ENCODE measurements around the gene ARRDC1.
A peak's percentile ranks its signal among the peaks of the same experiment; 100 is the strongest.
"Not testable (repeated sequence)": the region's sequence is repeated elsewhere in the genome, so short reads cannot be mapped to it uniquely, and the experiment has no call there.

The ARRDC1 gene

GRCh38 chr9:137614631-137615386 lies 9.3 kb downstream of the ARRDC1 start:
- no peak for DNase-seq

- no peak for DNase-seq
Measured at GRCh38 chr9:137615387-137615871, 9.9 kb downstream of the ARRDC1 start.

- DNase-seq: peak; percentile 38
Measured at GRCh38 chr9:137618105-137619067, 12.9 kb downstream of the ARRDC1 start, which contains the start of gene EHMT1. EHMT1 (plus strand) TSS chr9:137619005; CDS start chr9:137619029, 24 bp downstream.

GRCh38 chr9:137619240-137620047 lies 14.0 kb downstream of the ARRDC1 start:
- no peak for DNase-seq

DNA sequence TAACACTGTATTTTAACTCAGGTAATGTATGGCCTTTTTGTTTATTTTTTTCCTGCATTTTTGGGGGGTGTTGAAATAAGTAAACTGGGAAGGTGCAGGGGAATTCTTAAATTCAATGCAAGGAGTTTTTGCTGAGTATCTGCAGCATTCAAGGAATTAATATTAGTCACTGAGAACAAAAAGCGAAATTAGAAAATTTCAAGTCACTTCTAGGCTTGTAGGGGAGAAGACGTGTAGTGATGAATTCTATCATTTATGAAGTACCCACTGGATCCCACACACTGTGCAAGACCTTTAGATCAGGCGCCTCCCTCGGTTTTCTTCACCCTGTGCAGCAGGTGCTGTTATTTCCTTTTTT lies 14.5 kb downstream of the ARRDC1 start:
- no peak for DNase-seq

DNA sequence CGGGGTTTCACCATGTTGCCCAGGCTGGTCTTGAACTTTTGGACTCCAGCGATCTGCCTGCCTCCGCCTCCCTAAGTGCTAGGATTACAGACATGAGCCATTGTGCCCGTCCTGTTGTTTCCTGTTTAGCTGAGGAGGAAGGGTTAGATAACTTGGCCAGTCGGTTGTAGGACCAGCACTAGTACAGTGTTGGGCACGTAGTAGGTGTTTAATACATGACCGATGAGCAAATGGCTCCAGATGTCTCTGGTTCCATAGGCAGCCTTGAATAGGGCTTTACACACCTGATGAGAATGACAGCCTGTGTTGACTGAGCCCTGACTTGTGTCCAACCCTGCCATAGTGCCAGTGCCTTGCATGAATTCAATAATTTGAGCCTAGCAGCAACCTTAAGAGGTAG lies 15.1 kb downstream of the ARRDC1 start:
- DNase-seq: no peak

GRCh38 chr9:137621131-137621757 lies 15.8 kb downstream of the ARRDC1 start:
- no peak for DNase-seq

GRCh38 chr9:137622211-137622610 lies 16.7 kb downstream of the ARRDC1 start:
- DNase-seq: not testable (repeated sequence)

- DNase-seq: no peak
Measured at GRCh38 chr9:137626464-137626863, 21.0 kb downstream of the ARRDC1 start.

DNA sequence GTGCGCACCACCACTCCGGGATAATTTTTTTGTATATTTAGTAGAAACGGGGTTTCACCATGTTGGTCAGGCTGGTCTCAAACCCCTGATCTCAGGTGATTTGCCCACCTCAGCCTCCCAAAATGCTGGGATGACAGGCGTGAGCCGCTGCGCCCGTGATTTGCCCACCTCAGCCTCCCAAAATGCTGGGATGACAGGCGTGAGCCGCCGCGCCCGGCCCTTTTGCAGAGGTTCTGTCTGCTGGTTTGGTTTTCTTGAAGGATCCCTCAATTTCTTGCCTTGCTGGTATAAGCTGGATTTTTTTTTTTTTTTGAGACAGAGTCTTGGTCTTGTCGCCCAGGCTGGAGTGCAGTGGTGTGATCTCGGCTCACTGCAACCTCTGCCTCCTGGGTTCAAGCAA lies 21.9 kb downstream of the ARRDC1 start:
- not testable (repeated sequence) for DNase-seq

GRCh38 chr9:137630126-137630525 lies 24.6 kb downstream of the ARRDC1 start:
- no peak for DNase-seq

GRCh38 chr9:137630679-137631078 lies 25.2 kb downstream of the ARRDC1 start:
- DNase-seq: no peak

DNA sequence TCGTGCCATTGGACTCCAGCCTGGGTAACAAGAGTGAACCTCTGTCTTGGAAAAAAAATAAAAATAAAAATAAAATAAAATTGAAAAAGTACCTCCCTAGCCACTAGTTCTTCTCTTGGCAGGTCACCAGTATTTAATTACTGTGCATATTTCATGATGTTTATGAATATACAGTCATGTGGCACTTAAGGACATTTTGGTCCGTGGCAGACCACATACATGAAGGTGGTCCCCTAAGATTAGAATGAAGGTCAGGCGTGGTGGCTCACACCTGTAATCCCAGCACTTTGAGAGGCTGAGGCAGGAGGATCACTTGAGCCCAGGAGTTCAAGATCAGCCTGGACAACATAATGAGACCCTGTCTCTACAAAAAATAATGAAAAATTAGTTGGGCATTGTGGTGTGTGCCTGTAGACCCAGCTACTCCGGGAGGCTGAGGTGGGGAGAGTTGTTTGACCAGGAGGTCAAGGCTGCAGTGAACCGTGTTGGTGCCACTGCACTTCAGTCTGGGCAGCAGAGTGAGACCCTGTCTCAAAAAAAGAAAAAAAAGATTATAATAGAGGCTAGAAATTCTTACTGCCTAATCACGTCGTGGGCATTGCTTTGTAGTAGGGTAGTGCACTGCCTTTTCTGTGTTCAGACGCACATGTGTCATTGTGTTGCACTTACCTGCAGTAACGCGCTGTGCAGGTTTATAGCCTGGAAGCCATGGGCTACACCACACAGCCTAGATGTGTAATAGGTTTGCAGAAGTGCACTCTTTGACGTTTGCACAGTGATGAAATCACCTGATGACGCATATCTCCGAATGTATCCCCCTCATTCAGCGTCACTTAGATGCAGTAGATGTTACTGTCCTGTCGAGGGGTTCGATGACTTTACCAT lies 26.1 kb downstream of the ARRDC1 start:
- no peak for DNase-seq

DNA sequence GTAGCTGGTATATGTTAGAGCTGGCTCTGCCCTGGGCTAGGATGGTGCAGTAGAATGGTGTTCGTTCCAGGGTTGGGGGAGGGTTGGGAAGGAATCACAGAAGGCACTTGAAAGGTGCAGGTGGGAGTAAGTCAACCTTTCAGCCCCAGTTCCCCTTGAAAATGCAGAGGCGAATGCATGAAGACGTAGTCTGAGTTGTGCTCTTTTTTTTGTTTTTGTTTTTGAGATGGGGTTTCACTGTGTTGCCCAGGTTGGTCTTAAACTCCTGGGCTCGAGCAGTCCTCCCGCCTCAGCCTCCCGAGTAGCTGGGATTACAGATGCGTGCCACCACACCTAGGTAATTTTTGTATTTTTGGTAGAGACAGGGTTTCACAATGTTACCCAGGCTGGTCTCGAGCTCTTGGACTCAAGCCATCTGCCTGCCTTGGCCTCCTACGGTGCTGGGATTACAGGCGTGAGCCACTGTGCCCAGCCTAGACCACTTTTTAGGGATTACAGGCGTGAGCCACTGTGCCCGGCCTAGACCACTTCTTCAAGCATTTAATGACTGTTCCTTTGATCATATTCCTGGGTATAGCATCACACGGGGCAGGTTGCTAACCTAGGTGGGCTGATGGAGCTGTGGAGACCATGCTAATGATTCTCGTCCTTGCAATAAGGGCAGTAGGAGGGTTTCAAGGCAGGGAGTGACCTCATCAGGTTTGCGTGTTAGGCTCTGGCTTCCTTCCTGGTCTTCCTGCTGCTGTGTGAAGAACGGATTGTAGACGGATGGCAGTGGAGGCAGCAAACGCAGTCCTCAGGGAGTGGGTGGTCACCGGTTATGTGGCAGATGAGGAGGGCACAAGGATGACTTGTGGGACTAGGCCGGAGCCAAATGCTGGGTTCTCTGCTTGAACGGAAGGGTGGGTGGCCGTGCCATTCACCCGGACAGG lies 27.0 kb downstream of the ARRDC1 start:
- DNase-seq: no peak

GRCh38 chr9:137634016-137634415 lies 28.5 kb downstream of the ARRDC1 start:
- no peak for DNase-seq

DNA sequence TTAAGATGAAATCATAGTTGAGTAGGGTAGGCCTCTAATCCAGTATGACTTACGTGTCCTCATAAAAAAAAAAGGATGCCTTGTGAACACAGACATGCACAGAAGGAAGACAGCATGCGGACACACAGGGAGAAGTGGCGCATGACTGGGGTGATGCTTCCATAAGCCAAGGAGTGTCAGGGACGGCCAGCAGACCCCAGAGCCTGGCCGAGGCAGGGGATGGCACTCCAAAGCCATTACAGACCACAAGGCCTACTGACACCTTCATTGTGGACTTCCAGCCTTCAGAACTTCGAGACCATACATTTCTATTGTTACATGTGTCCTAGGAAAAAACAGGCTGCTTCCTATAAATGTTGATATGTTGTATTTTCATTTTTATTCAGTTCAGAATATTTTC lies 33.2 kb downstream of the ARRDC1 start:
- no peak for DNase-seq

DNA sequence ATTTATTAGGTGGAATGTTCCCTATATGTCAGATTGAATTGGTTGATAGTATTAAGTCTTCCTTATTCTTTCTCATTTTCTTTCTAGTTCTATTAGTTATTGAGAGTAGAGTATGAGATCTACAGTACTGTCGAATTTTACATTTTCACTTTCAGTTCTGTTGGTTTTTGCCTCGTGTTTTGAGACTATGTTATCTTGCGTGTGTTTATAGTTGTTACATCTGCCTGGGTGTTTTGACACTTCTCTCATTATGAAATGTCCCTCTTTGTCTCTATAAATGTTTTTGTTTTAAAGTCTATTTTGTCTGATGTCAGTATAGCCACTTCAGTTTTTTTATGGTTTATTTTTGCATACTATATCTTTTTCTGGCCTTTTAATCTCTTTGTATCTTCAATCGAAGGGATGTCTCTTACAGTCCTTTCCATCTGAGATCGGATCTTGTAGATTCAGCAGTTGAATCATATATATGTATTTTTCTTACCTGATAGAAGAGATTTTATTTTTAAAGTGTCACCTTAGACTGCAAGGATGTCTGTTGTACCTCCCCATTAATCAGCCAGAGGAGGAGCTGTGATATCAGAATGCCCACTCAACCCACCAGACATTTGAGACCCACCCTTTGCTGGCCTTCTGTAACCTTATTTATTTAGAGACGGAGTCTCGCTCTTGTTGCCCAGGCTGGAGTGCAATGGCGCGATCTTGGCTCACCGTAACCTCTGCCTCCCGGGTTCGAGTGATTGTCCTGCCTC lies 34.0 kb downstream of the ARRDC1 start:
- DNase-seq: no peak

- no peak for DNase-seq
Measured at GRCh38 chr9:137640862-137641261, 35.4 kb downstream of the ARRDC1 start.

- DNase-seq: no peak
Measured at GRCh38 chr9:137642118-137642601, 36.7 kb downstream of the ARRDC1 start.

Measured in SHP77 treated with DMSO at 0.1 percent for 48 hours (cell line).